ENCODE measurements around the gene ZFYVE27. TPM values are rescaled to one million over a fixed set of nuclear protein-coding genes. Genes with fewer than 3 reads are reported as not detected.
A peak's percentile ranks its signal among the peaks of the same experiment; 100 is the strongest.

The ZFYVE27 gene
- total and polyA plus RNA-seq, 10 of the 15 experiments (the other 5 are each of a cell fraction or from before 2014, with no cell fraction given), result 1.1 to 28.9 (median 21.4) TPM

- ChIA-PET POLR2A (no interaction called here), CTCF (interaction anchor here (1.0 to 2.1 kb wide), 5 partner anchors 9 to 281 kb away, joined by 3 to 4 read pairs (median 3); no protein-coding TSS in a partner anchor), SMC1A (ENCODE audit: uncharacterized antibody, unreplicated experiment) (no interaction called here), RAD21 (ENCODE audit: unreplicated experiment) (no interaction called here)
- Histone ChIP-seq H3K9ac (ENCODE audit: control insufficient read depth, insufficient read depth, low read length) (no peak overlapping the region), H3K9me3 (replicated peaks; ENCODE audit: control insufficient read depth, insufficient read depth, low read length) (no peaks in the 10 kb centered on the region), H3K4me1 (ENCODE audit: control insufficient read depth, insufficient read depth, low read length) (peaks cover 3% of the 10 kb centered on the region), H3K79me2 (ENCODE audit: control insufficient read depth, insufficient read depth, low read length) (no peaks in the 10 kb centered on the region), H4K20me1 (ENCODE audit: control insufficient read depth, insufficient read depth) (no peaks in the 10 kb centered on the region; the same call in 1 of the 2 replicates), H2AFZ (ENCODE audit: control insufficient read depth, low read depth, low read length) (no peak overlapping the region), H3K36me3 (ENCODE audit: control insufficient read depth in 2 of 2, insufficient read depth in 2 of 2, low read length in 1 of 2) (peaks cover 23 to 28% of the 10 kb centered on the region in 2 experiments), H3K27ac (ENCODE audit: control insufficient read depth, insufficient read depth) (no peak overlapping the region), H3K4me3 (no peak overlapping the region), H3K4me2 (ENCODE audit: control insufficient read depth, insufficient read depth) (no peak overlapping the region), H3K27me3 (replicated peaks in 1 of 2; ENCODE audit: control insufficient read depth in 2 of 2, insufficient read depth in 2 of 2, low read length in 1 of 2) (no peaks in the 10 kb centered on the region)
- FAIRE-seq (peak; percentile 59), DNase-seq (ENCODE audit: low read depth, low spot score) (no peak), ATAC-seq (peak; percentile 94)
- TSS peak; percentile 19 for BruUV-seq (replicated peaks)
- WGBS (ENCODE audit: insufficient coverage, insufficient replicate concordance, low lambda C conversion rate, missing lambda C conversion rate), result 56% methylated on average over 5 of the region's 5 CpGs
- in situ Hi-C loops (cut with MboI), result no loop called here
- TF ChIP-seq SMAD1 (IDR thresholded peaks at IDR 0.05; ENCODE audit: low read depth, partially characterized antibody), result no peak
- TF ChIP-seq ASH2L (IDR thresholded peaks at IDR 0.05; ENCODE audit: borderline replicate concordance, low read depth), result no peak
- peak; percentile 37 for TF ChIP-seq SMC3 (IDR thresholded peaks at IDR 0.05; ENCODE audit: borderline replicate concordance, low read length)
- no peak for TF ChIP-seq LARP7 (IDR thresholded peaks at IDR 0.05)
- no peak for TF ChIP-seq STAT3 (IDR thresholded peaks at IDR 0.05; ENCODE audit: low read depth, low read length)
- no peak for TF ChIP-seq BCLAF1 (IDR thresholded peaks at IDR 0.05)
- peak; percentile 43 for TF ChIP-seq RAD21 (IDR thresholded peaks at IDR 0.05; ENCODE audit: insufficient read depth, low read depth, low read length)
- TF ChIP-seq PAX5 (IDR thresholded peaks at IDR 0.05; ENCODE audit: borderline replicate concordance, low read depth, low read length), result no peak
- peak; percentile 66 to 90 (median 73) for TF ChIP-seq CTCF (IDR thresholded peaks at IDR 0.05 in 2 of 3, conservative IDR thresholded peaks at IDR 0.05 in 1 of 3; ENCODE audit: control insufficient read depth in 2 of 3, extremely low read depth in 1 of 3, insufficient read depth in 1 of 3, low read depth in 3 of 3, low read length in 3 of 3)
- TF ChIP-seq FOXK2 (IDR thresholded peaks at IDR 0.05), result no peak
- TF ChIP-seq ATF2 (IDR thresholded peaks at IDR 0.05; ENCODE audit: low read length), result no peak
- intact Hi-C loops (cut with micrococcal nuclease; ENCODE audit: unreplicated experiment), result no loop called here
Measured at GRCh38 chr10:97759158-97759887, 22.4 kb downstream of the ZFYVE27 start.
